HG03103 (cell line): ENCODE data around the gene FSTL3.
"Not testable (repeated sequence)": the region's sequence is repeated elsewhere in the genome, so short reads cannot be mapped to it uniquely, and the experiment has no call there.

Source experiments
- ATAC-seq: cut with Tn5 transposase; IDR thresholded peaks from one replicate; pipeline ENCODE4 v1.9.1; 2021; ENCODE audit warnings: low read depth; ENCODE audit not compliant: unreplicated experiment

Gene FSTL3

GRCh38 chr19:660793-661426 is 15.3 kb upstream of the FSTL3 start:
- ATAC-seq, result no peak

- ATAC-seq, result no peak
Measured at GRCh38 chr19:661427-662196, 14.6 kb upstream of the FSTL3 start.

GRCh38 chr19:662207-662961 is 13.8 kb upstream of the FSTL3 start:
- no peak for ATAC-seq

GRCh38 chr19:662962-663681 is 13.1 kb upstream of the FSTL3 start, which contains the start of gene RNF126:
TSS of gene RNF126 (minus strand) at chr19:663214. CDS start at chr19:663121, 93 bp downstream.
- peak; percentile 50 for ATAC-seq

- ATAC-seq, result no peak
Measured at GRCh38 chr19:663682-664117, 12.5 kb upstream of the FSTL3 start.

GRCh38 chr19:664913-665443 is 11.2 kb upstream of the FSTL3 start:
- no peak for ATAC-seq

GRCh38 chr19:666985-667573 is 9.1 kb upstream of the FSTL3 start:
- ATAC-seq, result not testable (repeated sequence)

GRCh38 chr19:668675-669434 is 7.3 kb upstream of the FSTL3 start:
- not testable (repeated sequence) for ATAC-seq

GRCh38 chr19:670609-671075 is 5.5 kb upstream of the FSTL3 start:
- ATAC-seq, result no peak

GRCh38 chr19:674282-675151 is 1.7 kb upstream of the FSTL3 start:
- ATAC-seq, result no peak

- no peak for ATAC-seq
Measured at GRCh38 chr19:676007-676338, 219 bp upstream of the FSTL3 start.

- ATAC-seq, result no peak
Measured at GRCh38 chr19:677201-677600, 1.0 kb downstream of the FSTL3 start.

- no peak for ATAC-seq
Measured at GRCh38 chr19:677601-678436, 1.6 kb downstream of the FSTL3 start.

- no peak for ATAC-seq
Measured at GRCh38 chr19:678791-679388, 2.7 kb downstream of the FSTL3 start.

GRCh38 chr19:679418-680286 is 3.5 kb downstream of the FSTL3 start:
- no peak for ATAC-seq
